ENCODE results near the gene GTF3C4. TPM values are rescaled to one million over a fixed set of nuclear protein-coding genes. Genes with fewer than 3 reads are reported as not detected.

The GTF3C4 gene
- polyA plus RNA-seq, 1 of the 3 experiments (the other 2 are of a cell fraction) = 2.8 TPM

DNA sequence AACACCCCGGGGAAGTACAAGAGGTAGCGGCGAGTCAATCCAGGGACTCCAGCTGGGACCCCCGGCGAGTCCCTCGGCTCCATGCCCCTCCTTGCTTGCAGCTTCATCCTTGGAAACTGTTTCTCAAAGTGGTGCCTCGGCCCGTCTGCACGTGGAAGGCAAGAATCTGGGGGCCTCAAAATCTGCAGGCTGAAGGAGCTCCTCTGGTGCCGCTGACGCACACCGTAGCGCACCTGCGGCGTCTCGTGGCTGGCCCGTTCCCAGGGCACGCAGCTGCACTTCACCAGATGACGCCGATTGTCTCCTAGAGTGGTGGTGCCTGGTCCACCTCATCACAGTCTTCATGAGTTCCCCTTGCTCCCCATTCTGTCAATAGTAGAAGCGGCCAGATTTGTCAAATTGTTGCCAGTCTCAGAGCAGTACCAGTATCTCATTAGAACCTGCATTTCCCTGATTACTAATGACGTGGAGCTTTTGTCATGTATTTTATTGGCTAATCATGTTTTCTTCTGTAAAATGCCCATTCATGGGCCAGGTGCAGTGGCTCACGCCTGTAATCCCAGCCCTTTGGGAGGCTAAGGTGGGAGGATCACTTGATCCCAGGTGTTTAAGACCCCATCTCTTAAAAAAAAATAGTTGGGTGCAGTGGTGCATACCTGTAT is 38.6 kb downstream of the GTF3C4 start:
- no peaks in the 10 kb centered on the region for H3K36me3 ChIP-seq (replicated peaks in 1 of 2; ENCODE audit: control insufficient read depth in 1 of 2, insufficient read depth in 2 of 2, low read length in 1 of 2)
- peaks cover 5% of the 10 kb centered on the region; the same call in 1 of the 2 replicates for H3K27me3 ChIP-seq (ENCODE audit: insufficient read depth)
- no peaks in the 10 kb centered on the region for H3K79me2 ChIP-seq (ENCODE audit: insufficient read depth)
- no peak overlapping the region for H3K9ac ChIP-seq
- no peaks in the 10 kb centered on the region for H3F3A ChIP-seq (replicated peaks; ENCODE audit: insufficient read depth)
- no peak for DNase-seq
- no peaks in the 10 kb centered on the region for H4K20me1 ChIP-seq (ENCODE audit: insufficient read depth)
- 53% methylated on average over 10 of the region's 23 CpGs for WGBS (ENCODE audit: low lambda C conversion rate)
- H3K27ac ChIP-seq (ENCODE audit: low read depth in 2 of 2, low read length in 1 of 2) = no peak overlapping the region
- no peaks in the 10 kb centered on the region for H3K9me2 ChIP-seq
- ChIA-PET POLR2A (interaction anchor here (0.6 kb wide), 1 partner anchor 627 kb away, joined by 5 read pairs; the partner anchor contains the start of gene SURF6), CTCF (no interaction called here)
- TF ChIP-seq EP300 (IDR thresholded peaks at IDR 0.05; ENCODE audit: borderline replicate concordance in 1 of 2, low read depth in 1 of 2, low read length in 1 of 2) (no peak), TCF12 (IDR thresholded peaks at IDR 0.05) (no peak), NRF1 (IDR thresholded peaks at IDR 0.05; ENCODE audit: low read depth, low read length) (no peak), MEF2A (IDR thresholded peaks at IDR 0.05; ENCODE audit: borderline replicate concordance, low read depth) (no peak), GABPA (IDR thresholded peaks at IDR 0.05; ENCODE audit: low read depth) (no peak), CHD2 (IDR thresholded peaks at IDR 0.05; ENCODE audit: low read length, partially characterized antibody) (no peak), RCOR1 (IDR thresholded peaks at IDR 0.05; ENCODE audit: low read length) (no peak), YY1 (IDR thresholded peaks at IDR 0.05; ENCODE audit: low read depth) (no peak), MXI1 (IDR thresholded peaks at IDR 0.05; ENCODE audit: low read depth, low read length) (no peak), EZH2phosphoT487 (IDR thresholded peaks at IDR 0.05; ENCODE audit: borderline replicate concordance, low read depth) (no peak), ELF1 (IDR thresholded peaks at IDR 0.05) (no peak), FOSL2 (IDR thresholded peaks at IDR 0.05; ENCODE audit: borderline replicate concordance, low read depth) (no peak), NFIC (IDR thresholded peaks at IDR 0.05; ENCODE audit: borderline replicate concordance) (no peak), RAD21 (IDR thresholded peaks at IDR 0.05; ENCODE audit: low read length) (no peak), SIN3A (IDR thresholded peaks at IDR 0.05; ENCODE audit: borderline replicate concordance, low read depth, low read length) (no peak), RXRA (IDR thresholded peaks at IDR 0.05; ENCODE audit: borderline replicate concordance, low read depth) (no peak), TEAD4 (IDR thresholded peaks at IDR 0.05; ENCODE audit: borderline replicate concordance, insufficient read depth) (no peak)
- TF ChIP-seq, protein P1, sequence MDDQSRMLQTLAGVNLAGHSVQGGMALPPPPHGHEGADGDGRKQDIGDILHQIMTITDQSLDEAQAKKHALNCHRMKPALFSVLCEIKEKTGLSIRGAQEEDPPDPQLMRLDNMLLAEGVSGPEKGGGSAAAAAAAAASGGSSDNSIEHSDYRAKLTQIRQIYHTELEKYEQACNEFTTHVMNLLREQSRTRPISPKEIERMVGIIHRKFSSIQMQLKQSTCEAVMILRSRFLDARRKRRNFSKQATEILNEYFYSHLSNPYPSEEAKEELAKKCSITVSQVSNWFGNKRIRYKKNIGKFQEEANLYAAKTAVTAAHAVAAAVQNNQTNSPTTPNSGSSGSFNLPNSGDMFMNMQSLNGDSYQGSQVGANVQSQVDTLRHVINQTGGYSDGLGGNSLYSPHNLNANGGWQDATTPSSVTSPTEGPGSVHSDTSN (IDR thresholded peaks at IDR 0.05) = no peak
- TF ChIP-seq, protein P2, sequence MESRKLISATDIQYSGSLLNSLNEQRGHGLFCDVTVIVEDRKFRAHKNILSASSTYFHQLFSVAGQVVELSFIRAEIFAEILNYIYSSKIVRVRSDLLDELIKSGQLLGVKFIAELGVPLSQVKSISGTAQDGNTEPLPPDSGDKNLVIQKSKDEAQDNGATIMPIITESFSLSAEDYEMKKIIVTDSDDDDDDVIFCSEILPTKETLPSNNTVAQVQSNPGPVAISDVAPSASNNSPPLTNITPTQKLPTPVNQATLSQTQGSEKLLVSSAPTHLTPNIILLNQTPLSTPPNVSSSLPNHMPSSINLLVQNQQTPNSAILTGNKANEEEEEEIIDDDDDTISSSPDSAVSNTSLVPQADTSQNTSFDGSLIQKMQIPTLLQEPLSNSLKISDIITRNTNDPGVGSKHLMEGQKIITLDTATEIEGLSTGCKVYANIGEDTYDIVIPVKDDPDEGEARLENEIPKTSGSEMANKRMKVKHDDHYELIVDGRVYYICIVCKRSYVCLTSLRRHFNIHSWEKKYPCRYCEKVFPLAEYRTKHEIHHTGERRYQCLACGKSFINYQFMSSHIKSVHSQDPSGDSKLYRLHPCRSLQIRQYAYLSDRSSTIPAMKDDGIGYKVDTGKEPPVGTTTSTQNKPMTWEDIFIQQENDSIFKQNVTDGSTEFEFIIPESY (IDR thresholded peaks at IDR 0.05; ENCODE audit: borderline replicate concordance, low read depth) = no peak
- TF ChIP-seq, protein P3, sequence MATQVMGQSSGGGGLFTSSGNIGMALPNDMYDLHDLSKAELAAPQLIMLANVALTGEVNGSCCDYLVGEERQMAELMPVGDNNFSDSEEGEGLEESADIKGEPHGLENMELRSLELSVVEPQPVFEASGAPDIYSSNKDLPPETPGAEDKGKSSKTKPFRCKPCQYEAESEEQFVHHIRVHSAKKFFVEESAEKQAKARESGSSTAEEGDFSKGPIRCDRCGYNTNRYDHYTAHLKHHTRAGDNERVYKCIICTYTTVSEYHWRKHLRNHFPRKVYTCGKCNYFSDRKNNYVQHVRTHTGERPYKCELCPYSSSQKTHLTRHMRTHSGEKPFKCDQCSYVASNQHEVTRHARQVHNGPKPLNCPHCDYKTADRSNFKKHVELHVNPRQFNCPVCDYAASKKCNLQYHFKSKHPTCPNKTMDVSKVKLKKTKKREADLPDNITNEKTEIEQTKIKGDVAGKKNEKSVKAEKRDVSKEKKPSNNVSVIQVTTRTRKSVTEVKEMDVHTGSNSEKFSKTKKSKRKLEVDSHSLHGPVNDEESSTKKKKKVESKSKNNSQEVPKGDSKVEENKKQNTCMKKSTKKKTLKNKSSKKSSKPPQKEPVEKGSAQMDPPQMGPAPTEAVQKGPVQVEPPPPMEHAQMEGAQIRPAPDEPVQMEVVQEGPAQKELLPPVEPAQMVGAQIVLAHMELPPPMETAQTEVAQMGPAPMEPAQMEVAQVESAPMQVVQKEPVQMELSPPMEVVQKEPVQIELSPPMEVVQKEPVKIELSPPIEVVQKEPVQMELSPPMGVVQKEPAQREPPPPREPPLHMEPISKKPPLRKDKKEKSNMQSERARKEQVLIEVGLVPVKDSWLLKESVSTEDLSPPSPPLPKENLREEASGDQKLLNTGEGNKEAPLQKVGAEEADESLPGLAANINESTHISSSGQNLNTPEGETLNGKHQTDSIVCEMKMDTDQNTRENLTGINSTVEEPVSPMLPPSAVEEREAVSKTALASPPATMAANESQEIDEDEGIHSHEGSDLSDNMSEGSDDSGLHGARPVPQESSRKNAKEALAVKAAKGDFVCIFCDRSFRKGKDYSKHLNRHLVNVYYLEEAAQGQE (IDR thresholded peaks at IDR 0.05; ENCODE audit: low read depth, low read length) = no peak
- H3K9me3 ChIP-seq = no peaks in the 10 kb centered on the region
- H3K4me1 ChIP-seq (ENCODE audit: control insufficient read depth in 1 of 2, insufficient read depth in 2 of 2, low read depth in 1 of 2, low read length in 1 of 2) = no peaks in the 10 kb centered on the region
- no peak overlapping the region for H3K4me2 ChIP-seq
- no peak overlapping the region for H2AFZ ChIP-seq (ENCODE audit: low read depth)
- no peak overlapping the region for H3K4me3 ChIP-seq (ENCODE audit: low read depth in 2 of 2, low read length in 1 of 2)
